Brain microvascular endothelial cell (primary cell): Measurements from ENCODE around the gene TMEM82.

Experiments
- DNase-seq: peaks from one replicate; pipeline ENCODE4 v3.0.0-alpha.2; 2020
- H3K27ac ChIP-seq: fragments of 250-450 bp; sonication (Bioruptor Pico); 2 replicates; pipeline ENCODE4 v1.5.1; 2020; ENCODE audit warnings: mild to moderate bottlenecking, moderate library complexity
- H3K27me3 ChIP-seq: fragments of 250-450 bp; sonication (Bioruptor Pico); replicated peaks from 2 replicates; pipeline ENCODE4 v1.5.1; 2020; ENCODE audit warnings: mild to moderate bottlenecking
- H3K36me3 ChIP-seq: fragments of 250-450 bp; sonication (Bioruptor Pico); replicated peaks from 2 replicates; pipeline ENCODE4 v1.5.1; 2020; ENCODE audit warnings: mild to moderate bottlenecking
- H3K4me3 ChIP-seq: 2 replicates; pipeline ENCODE4 v1.5.1; 2011; ENCODE audit warnings: low read depth, mild to moderate bottlenecking, control low read depth, low read length, moderate library complexity
- CTCF ChIP-seq: IDR thresholded peaks from 2 replicates; pipeline ENCODE4 v1.5.1; 2011; ENCODE audit warnings: low read depth, mild to moderate bottlenecking, moderate library complexity, low read length, control low read depth, inconsistent platforms; ENCODE audit errors: missing control alignments
- in situ Hi-C: cut with HindIII; loops from 2 replicates; pipeline ENCODE4 v1.10.0; 2017; ENCODE audit warnings: low sequenced_read_pairs, low pct_ligation_motif_present

TMEM82 gene

GRCh38 chr1:15751717-15752116 is 9.4 kb downstream of the TMEM82 start:
- no peak for DNase-seq
- TF ChIP-seq CTCF = no peak
- Histone ChIP-seq H3K27ac (no peak overlapping the region), H3K36me3 (no peaks in the 10 kb centered on the region), H3K27me3 (no peaks in the 10 kb centered on the region), H3K4me3 (no peak overlapping the region)
- in situ Hi-C loops = no loop called here

GRCh38 chr1:15753776-15754175 is 11.5 kb downstream of the TMEM82 start:
- DNase-seq = no peak
- no peak for TF ChIP-seq CTCF
- H3K4me3 ChIP-seq = no peak overlapping the region
- in situ Hi-C loops = no loop called here
- no peak overlapping the region for H3K27ac ChIP-seq
- no peaks in the 10 kb centered on the region for H3K36me3 ChIP-seq
- no peaks in the 10 kb centered on the region for H3K27me3 ChIP-seq

DNA sequence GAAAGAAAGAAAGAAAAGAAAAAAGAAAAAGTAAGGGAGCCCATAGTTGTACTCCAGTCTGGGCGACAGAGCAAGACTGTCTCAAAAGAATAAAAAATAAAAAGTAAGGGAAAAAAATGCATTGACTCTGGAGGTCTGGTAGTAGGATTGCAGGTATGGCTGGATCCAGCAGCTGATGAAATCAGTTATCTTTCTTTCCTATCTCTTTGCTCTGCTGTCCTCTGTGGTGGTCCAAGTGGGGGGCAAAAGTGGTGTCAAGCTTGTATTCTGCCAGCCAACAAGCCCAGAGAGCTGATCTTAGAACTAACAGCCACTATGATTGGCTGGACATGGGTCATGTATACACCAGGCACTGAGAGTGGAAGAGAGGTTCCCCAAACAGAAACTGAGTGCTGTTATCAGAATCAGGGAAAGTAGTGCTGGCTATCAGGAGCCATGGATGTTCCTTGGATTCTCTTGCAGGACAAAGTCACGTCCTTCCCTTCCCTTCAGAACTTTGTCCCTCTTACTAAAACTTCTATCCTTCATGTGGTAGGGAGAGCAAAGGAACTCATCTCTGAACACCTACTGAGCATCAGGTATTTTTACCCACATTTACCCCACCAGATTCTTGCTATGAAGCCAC is 12.8 kb downstream of the TMEM82 start:
- H3K27ac ChIP-seq = no peak overlapping the region
- H3K27me3 ChIP-seq = no peaks in the 10 kb centered on the region
- TF ChIP-seq CTCF = no peak
- no peaks in the 10 kb centered on the region for H3K36me3 ChIP-seq
- DNase-seq = no peak
- H3K4me3 ChIP-seq = no peak overlapping the region
- in situ Hi-C loops = no loop called here

DNA sequence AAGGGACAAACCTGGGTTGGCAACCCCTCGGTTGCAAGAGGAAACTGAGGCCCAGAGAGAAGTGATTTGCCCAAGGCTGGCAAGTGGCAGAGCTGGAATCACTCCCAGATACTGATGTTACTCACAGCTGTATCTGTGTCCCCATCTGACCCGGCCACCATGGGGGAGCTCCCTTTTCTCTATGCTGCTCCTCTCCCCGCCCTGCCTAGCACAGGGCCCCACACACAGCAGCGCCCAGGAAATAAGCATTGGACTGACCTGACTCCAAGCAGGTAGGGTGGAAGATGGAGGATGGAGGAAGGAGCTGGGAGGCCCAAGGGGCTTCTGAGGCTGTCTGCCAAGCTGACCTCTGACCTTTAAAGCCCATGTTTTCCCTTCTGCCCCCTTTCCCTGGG is 13.3 kb downstream of the TMEM82 start:
- no peak for DNase-seq
- no peak for TF ChIP-seq CTCF
- no peak overlapping the region for H3K4me3 ChIP-seq
- no peaks in the 10 kb centered on the region for H3K36me3 ChIP-seq
- no peak overlapping the region for H3K27ac ChIP-seq
- no peaks in the 10 kb centered on the region for H3K27me3 ChIP-seq
- in situ Hi-C loops = no loop called here

DNA sequence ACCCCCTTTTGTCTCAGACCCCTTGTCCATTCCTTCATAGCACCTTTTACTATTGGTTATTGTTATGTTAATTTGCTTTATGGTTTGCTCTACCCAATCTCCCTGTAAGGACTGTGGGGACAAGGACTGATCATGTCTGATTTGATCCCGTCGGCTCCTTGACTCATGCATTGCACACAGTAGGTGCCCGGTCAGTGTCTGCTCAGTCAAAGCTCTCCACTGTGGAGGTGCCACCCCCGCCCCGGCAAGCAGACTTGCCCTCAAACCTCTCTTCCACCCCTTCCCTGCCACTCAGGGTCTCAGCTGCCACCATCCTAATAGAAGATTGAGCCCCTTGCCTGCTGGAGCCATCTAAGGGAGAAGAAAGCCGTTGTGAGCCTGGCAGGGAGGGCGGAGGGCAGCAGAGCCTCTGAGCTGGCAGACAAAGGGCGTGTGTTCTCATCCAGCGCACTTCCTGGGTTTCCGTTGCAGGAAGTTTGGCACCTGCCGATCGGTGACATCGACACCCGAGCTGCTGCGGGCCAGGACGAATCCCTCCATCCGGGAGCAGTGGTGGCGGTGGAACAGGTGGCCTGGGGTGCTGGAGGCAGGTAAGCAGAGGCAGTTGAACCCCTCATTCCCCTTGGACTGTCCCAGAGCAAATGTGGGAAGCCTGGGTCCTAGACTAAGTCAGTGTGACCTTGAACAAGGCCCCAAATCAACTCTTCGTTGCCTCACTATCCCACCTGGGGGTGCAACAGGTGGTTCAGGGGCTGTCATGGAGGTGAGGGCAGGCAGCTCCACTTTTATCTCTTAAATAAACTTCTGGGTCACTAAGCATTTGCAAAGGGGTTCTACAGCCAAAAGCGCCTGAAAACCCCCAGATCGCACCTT is 14.1 kb downstream of the TMEM82 start:
- H3K4me3 ChIP-seq = no peak overlapping the region
- no peaks in the 10 kb centered on the region for H3K27me3 ChIP-seq
- TF ChIP-seq CTCF = no peak
- in situ Hi-C loops = no loop called here
- H3K27ac ChIP-seq = no peak overlapping the region
- DNase-seq = no peak
- no peaks in the 10 kb centered on the region for H3K36me3 ChIP-seq
